Measurements from ENCODE around the gene TAGLN2. TPM values are rescaled to one million over a fixed set of nuclear protein-coding genes. Genes with fewer than 3 reads are reported as not detected.

TAGLN2 gene
- total and polyA plus RNA-seq, 10 of the 15 experiments (the other 5 are each of a cell fraction or from before 2014, with no cell fraction given): 155 to 611 (median 363) TPM

DNA sequence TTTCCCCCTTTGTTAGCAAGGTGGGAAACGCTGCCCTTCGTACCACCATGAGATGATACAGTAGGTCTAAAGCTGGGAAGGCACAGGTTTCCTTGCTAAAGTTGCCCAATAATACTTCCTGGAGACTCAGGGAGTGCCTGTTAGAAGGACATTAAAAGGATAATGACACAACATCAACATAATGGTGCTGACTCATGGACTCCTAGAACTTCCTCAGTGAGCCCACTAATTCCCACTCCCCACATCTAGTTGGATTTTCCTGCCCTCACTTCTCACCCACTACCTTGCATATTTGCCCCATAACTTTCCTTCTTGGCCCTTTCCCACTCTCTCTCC lies 42.8 kb downstream of the TAGLN2 start:
- ChIA-PET SMC1A (ENCODE audit: uncharacterized antibody, unreplicated experiment) (interaction anchor here (2.7 kb wide), 1 partner anchor 84 kb away, joined by 8 read pairs; no protein-coding TSS in a partner anchor), RAD21 (ENCODE audit: unreplicated experiment) (interaction anchor here (1.2 kb wide), 1 partner anchor 126 kb away, joined by 4 read pairs; no protein-coding TSS in a partner anchor), POLR2A (no interaction called here), CTCF (interaction anchor here (5.0 kb wide), 1 partner anchor 83 kb away, joined by 23 read pairs; no protein-coding TSS in a partner anchor)
- no peak overlapping the region for H3K9ac ChIP-seq (ENCODE audit: control insufficient read depth, insufficient read depth, low read length)
- ATAC-seq: no peak
- H3K9me3 ChIP-seq (replicated peaks; ENCODE audit: control insufficient read depth, insufficient read depth, low read length): no peaks in the 10 kb centered on the region
- intact Hi-C loops (cut with micrococcal nuclease; ENCODE audit: unreplicated experiment) (no loop called here), in situ Hi-C loops (cut with MboI) (no loop called here)
- H3K4me1 ChIP-seq (ENCODE audit: control insufficient read depth, insufficient read depth, low read length): peaks cover 4% of the 10 kb centered on the region; the same call in 1 of the 2 replicates
- DNase-seq (ENCODE audit: low read depth, low spot score): no peak
- no peak overlapping the region for H3K4me3 ChIP-seq
- TF ChIP-seq POU2F2 (IDR thresholded peaks at IDR 0.05; ENCODE audit: borderline replicate concordance, low read depth, low read length) (no peak), ZNF24 (IDR thresholded peaks at IDR 0.05) (no peak), PML (IDR thresholded peaks at IDR 0.05; ENCODE audit: low read length) (no peak), PAX8 (IDR thresholded peaks at IDR 0.05) (no peak), BMI1 (IDR thresholded peaks at IDR 0.05; ENCODE audit: borderline replicate concordance) (no peak), ZBED1 (IDR thresholded peaks at IDR 0.05; ENCODE audit: borderline replicate concordance) (no peak), ZNF207 (IDR thresholded peaks at IDR 0.05; ENCODE audit: borderline replicate concordance) (no peak), KLF5 (IDR thresholded peaks at IDR 0.05; ENCODE audit: partially characterized antibody) (no peak)
- TF ChIP-seq, protein P1, sequence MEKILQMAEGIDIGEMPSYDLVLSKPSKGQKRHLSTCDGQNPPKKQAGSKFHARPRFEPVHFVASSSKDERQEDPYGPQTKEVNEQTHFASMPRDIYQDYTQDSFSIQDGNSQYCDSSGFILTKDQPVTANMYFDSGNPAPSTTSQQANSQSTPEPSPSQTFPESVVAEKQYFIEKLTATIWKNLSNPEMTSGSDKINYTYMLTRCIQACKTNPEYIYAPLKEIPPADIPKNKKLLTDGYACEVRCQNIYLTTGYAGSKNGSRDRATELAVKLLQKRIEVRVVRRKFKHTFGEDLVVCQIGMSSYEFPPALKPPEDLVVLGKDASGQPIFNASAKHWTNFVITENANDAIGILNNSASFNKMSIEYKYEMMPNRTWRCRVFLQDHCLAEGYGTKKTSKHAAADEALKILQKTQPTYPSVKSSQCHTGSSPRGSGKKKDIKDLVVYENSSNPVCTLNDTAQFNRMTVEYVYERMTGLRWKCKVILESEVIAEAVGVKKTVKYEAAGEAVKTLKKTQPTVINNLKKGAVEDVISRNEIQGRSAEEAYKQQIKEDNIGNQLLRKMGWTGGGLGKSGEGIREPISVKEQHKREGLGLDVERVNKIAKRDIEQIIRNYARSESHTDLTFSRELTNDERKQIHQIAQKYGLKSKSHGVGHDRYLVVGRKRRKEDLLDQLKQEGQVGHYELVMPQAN (conservative IDR thresholded peaks at IDR 0.05): no peak
- TF ChIP-seq, protein P2, sequence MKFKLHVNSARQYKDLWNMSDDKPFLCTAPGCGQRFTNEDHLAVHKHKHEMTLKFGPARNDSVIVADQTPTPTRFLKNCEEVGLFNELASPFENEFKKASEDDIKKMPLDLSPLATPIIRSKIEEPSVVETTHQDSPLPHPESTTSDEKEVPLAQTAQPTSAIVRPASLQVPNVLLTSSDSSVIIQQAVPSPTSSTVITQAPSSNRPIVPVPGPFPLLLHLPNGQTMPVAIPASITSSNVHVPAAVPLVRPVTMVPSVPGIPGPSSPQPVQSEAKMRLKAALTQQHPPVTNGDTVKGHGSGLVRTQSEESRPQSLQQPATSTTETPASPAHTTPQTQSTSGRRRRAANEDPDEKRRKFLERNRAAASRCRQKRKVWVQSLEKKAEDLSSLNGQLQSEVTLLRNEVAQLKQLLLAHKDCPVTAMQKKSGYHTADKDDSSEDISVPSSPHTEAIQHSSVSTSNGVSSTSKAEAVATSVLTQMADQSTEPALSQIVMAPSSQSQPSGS (IDR thresholded peaks at IDR 0.05; ENCODE audit: low read length): no peak
- H3K36me3 ChIP-seq (ENCODE audit: control insufficient read depth in 2 of 2, insufficient read depth in 2 of 2, low read length in 1 of 2): no peaks in the 10 kb centered on the region
- H3K27ac ChIP-seq (ENCODE audit: control insufficient read depth, insufficient read depth): no peak overlapping the region
- no peak for FAIRE-seq
- WGBS (ENCODE audit: insufficient coverage, insufficient replicate concordance, low lambda C conversion rate, missing lambda C conversion rate): 86% methylated on average over 2 of the region's 2 CpGs
- no peak overlapping the region for H3K4me2 ChIP-seq (ENCODE audit: control insufficient read depth, insufficient read depth)
- no peaks in the 10 kb centered on the region for H4K20me1 ChIP-seq (ENCODE audit: control insufficient read depth, insufficient read depth)
- no peaks in the 10 kb centered on the region for H3K27me3 ChIP-seq (replicated peaks in 1 of 2; ENCODE audit: control insufficient read depth in 2 of 2, insufficient read depth in 2 of 2, low read length in 1 of 2)
- no peaks in the 10 kb centered on the region for H3K79me2 ChIP-seq (ENCODE audit: control insufficient read depth, insufficient read depth, low read length)
- no TSS peak for BruUV-seq (replicated peaks)
- H2AFZ ChIP-seq (ENCODE audit: control insufficient read depth, low read depth, low read length): no peak overlapping the region

Measured in GM12878 (cell line).